Measurements from ENCODE around the gene ACOXL. TPM values are rescaled to one million over a fixed set of nuclear protein-coding genes. Genes with fewer than 3 reads are reported as not detected.
"Not testable (repeated sequence)": the region's sequence is repeated elsewhere in the genome, so short reads cannot be mapped to it uniquely, and the experiment has no call there.

ACOXL gene
- total RNA-seq, 2 donors from 2014 or later: 0.52 TPM; not detected in 1

DNA sequence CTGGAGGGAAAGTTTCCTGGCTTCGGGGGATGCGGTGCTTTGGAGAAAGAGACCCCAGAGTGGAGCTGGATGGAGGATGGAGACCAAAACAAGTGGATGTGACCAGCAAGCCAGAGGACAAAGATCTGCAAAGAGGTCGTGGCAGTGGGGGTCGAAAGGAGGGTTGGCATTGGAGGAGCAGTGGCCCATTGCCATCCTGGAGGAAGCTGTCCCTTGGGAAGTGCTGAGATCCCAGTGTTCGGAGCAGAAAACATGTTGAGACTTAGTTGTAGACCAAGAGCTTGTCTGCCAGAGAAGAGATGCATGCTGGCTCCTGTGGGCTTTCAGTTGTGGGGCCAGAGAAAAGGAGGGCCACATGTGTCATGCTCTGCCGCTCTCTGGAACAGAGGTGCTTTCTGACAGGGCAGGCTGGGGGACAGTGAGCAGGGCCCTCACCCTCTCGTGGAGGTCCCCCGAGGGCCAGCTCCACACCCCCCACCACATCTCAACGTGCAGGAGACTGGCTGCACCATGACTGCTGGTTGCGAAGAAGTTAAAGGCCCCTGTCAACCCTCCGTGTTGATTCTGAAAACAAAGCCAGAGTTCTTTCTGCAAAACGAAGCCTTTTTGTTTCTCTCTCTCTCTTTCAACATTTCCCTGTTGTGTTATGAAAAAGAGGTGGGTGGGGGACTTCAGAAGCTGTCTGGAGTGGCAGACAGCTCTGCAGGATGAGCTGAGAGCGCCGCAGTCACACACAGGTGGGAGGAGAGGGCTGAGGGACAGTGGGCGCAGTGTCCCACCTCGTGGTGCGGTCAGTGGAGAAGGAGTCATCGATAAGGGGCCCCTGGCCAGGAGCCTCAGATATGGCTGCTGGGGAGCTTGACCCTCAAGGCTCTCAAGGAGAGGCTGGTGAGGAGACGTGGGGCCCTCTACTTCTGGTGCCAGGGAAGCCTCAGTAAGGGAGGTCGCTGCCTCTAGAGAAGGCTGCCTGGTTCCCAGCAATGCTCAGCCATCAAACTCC lies 310.7 kb downstream of the ACOXL start:
- Histone ChIP-seq H3K27ac (no peak overlapping the region), H3K9me3 (no peaks in the 10 kb centered on the region), H3K4me3 (no peak overlapping the region), H3K27me3 (no peaks in the 10 kb centered on the region), H3K36me3 (replicated peaks in 1 of 2; ENCODE audit: insufficient read depth in 1 of 2, low read depth in 2 of 2) (no peaks in the 10 kb centered on the region), H3K4me1 (peaks cover 3% of the 10 kb centered on the region)
- no peak for DNase-seq
- intact Hi-C loops (cut with DNase I): no loop called here
- WGBS, 2 donors: 71 to 73% methylated on average over 18 to 20 of the region's 20 CpGs
- TF ChIP-seq, protein P1, sequence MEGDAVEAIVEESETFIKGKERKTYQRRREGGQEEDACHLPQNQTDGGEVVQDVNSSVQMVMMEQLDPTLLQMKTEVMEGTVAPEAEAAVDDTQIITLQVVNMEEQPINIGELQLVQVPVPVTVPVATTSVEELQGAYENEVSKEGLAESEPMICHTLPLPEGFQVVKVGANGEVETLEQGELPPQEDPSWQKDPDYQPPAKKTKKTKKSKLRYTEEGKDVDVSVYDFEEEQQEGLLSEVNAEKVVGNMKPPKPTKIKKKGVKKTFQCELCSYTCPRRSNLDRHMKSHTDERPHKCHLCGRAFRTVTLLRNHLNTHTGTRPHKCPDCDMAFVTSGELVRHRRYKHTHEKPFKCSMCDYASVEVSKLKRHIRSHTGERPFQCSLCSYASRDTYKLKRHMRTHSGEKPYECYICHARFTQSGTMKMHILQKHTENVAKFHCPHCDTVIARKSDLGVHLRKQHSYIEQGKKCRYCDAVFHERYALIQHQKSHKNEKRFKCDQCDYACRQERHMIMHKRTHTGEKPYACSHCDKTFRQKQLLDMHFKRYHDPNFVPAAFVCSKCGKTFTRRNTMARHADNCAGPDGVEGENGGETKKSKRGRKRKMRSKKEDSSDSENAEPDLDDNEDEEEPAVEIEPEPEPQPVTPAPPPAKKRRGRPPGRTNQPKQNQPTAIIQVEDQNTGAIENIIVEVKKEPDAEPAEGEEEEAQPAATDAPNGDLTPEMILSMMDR (IDR thresholded peaks at IDR 0.05): no peak
- no peak for TF ChIP-seq POLR2A (IDR thresholded peaks at IDR 0.05)
- ATAC-seq: no peak

DNA sequence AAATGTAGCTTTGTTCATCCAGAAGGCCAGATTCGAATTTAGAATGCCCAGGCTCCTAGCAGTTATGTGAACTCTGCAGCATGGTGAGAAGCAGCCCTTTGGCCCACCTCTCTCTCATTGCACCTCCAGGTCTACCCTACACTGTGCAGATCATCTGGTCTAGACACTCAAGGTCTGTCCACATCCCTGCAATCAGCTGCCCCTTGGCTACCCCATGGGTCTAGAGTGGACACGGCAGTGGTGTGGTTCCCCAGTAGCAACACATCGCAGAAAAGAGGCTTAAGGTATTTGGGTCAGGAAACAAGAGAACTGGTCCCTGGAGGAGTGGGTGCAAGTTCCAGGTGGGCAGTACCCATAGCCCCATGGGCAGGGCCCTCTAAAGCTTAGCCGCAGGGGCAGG lies 311.7 kb downstream of the ACOXL start:
- TF ChIP-seq, protein P1 (IDR thresholded peaks at IDR 0.05): no peak
- no peak for TF ChIP-seq POLR2A (IDR thresholded peaks at IDR 0.05)
- DNase-seq (no peak), ATAC-seq (no peak)
- Histone ChIP-seq H3K36me3 (replicated peaks in 1 of 2; ENCODE audit: insufficient read depth in 1 of 2, low read depth in 2 of 2) (no peaks in the 10 kb centered on the region), H3K27me3 (no peaks in the 10 kb centered on the region), H3K9me3 (no peaks in the 10 kb centered on the region), H3K27ac (no peak overlapping the region), H3K4me3 (no peak overlapping the region), H3K4me1 (peaks cover 3% of the 10 kb centered on the region)
- WGBS, 2 donors: 63 to 78% methylated on average over 3 to 4 of the region's 4 CpGs
- intact Hi-C loops (cut with DNase I): no loop called here

DNA sequence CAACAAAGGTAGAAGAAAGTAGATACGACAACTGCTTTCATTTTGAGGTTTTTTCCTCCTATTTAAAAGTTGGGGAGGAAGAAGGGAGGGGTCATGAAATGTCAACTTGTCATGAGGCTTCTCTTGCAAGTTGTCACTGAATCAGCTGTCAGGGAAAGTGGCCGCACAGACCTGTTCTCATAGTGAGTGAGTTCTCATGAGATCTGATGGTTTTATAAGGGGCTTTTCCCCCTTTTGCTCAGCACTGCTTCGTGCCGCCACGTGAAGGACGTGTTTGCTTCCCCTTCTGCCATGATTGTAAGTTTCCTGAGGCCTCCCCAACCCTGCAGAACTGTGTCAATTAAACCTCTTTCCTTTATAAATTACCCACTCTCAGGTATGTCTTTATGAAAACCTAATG lies 312.9 kb downstream of the ACOXL start:
- H3K27ac ChIP-seq; H3K36me3 ChIP-seq (replicated peaks in 1 of 2; ENCODE audit: insufficient read depth in 1 of 2, low read depth in 2 of 2); H3K4me1 ChIP-seq; ATAC-seq; H3K4me3 ChIP-seq; intact Hi-C loops (cut with DNase I); DNase-seq; H3K9me3 ChIP-seq; H3K27me3 ChIP-seq: not testable (repeated sequence)
- WGBS, 2 donors: 92 to 94% methylated on average over 6 of the region's 6 CpGs

DNA sequence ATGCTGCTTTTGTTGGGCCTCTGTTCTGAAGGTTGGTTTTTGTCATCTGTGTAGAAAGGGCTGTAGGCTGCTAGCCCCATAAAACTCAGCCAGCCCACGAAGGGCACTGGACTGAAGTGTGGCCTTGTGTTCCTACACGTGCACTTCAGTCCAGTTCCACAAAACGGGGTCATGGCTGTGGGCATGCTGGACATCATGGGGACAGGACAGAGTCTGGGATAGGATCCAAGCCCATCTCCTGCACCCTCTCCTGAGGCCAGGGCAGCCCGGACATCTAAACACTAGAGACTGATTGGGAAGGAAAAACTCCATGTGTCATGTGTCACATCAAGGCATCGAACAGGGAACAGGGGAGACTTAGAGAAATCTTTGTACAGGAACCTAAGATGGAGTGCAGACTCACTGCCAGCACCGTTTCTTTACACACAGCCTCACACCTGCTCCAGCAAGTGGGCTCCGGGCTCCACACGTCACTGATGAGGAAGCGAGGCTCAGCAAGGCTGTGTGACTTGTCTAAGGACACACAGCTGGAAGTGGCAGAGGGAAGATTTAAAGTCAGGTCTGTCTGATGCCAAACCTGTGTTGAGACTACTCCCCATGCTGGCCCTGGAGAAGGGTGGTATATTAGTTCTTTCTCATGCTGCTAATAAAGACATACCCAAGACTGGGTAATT lies 313.5 kb downstream of the ACOXL start:
- intact Hi-C loops (cut with DNase I): no loop called here
- WGBS, 2 donors: 86 to 92% methylated on average over 8 to 9 of the region's 9 CpGs
- H3K36me3 ChIP-seq (replicated peaks in 1 of 2; ENCODE audit: insufficient read depth in 1 of 2, low read depth in 2 of 2): no peaks in the 10 kb centered on the region
- ATAC-seq: no peak
- H3K4me1 ChIP-seq: peaks cover 16% of the 10 kb centered on the region
- no peaks in the 10 kb centered on the region for H3K27me3 ChIP-seq
- DNase-seq: no peak
- no peak overlapping the region for H3K4me3 ChIP-seq
- no peaks in the 10 kb centered on the region for H3K9me3 ChIP-seq
- TF ChIP-seq, protein P1 (IDR thresholded peaks at IDR 0.05): no peak
- no peak for TF ChIP-seq POLR2A (IDR thresholded peaks at IDR 0.05)
- H3K27ac ChIP-seq: no peak overlapping the region

DNA sequence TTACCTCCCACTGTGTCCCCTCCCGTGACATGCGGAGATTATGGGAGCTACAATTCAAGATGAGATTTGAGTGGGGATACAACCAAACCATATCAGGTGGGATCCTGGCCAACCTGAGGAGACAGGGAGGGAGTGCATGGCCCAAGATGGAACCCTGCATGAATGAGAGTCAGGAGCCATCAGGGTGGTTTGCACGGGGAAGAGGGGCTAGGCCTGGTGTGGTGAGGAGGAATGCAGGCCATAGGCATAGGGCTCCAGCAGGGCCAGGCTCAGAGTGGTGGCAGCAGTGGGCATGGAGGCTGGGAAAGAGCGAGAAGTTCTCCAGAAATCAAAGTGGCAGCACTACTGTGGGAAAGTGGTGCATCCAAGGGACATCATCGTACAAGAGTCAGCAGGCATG lies 314.3 kb downstream of the ACOXL start:
- 91 to 94% methylated on average over 5 of the region's 5 CpGs for WGBS, 2 donors
- DNase-seq: no peak
- Histone ChIP-seq H3K4me1 (peaks cover 16% of the 10 kb centered on the region), H3K27ac (no peak overlapping the region), H3K4me3 (no peak overlapping the region), H3K27me3 (no peaks in the 10 kb centered on the region), H3K36me3 (replicated peaks in 1 of 2; ENCODE audit: insufficient read depth in 1 of 2, low read depth in 2 of 2) (no peaks in the 10 kb centered on the region), H3K9me3 (no peaks in the 10 kb centered on the region)
- intact Hi-C loops (cut with DNase I): no loop called here
- TF ChIP-seq, protein P1 (IDR thresholded peaks at IDR 0.05): no peak
- TF ChIP-seq POLR2A (IDR thresholded peaks at IDR 0.05): no peak
- no peak for ATAC-seq

Measured in body of pancreas (tissue), 4 donors.